Stomach (tissue), 4 donors: Measurements from ENCODE around the gene ZNF213.

Source experiments
- CTCF ChIP-seq, 7 experiments: fragments of 450-650 bp in 4 of 7; fragments of 200-600 bp in 3 of 7; sonication (generic) in 3 of 7; IDR thresholded peaks; one replicate each; pipeline ENCODE4 v1.5.1; 2016 to 2019; ENCODE audit warnings: antibody characterized with exemption in 7 of 7, control low read depth in 2 of 7, mild to moderate bottlenecking in 1 of 7
- EP300 ChIP-seq: sonication (generic); formaldehyde crosslinking; IDR thresholded peaks from one replicate; pipeline ENCODE4 v1.6.1; 2017; ENCODE audit warnings: antibody characterized with exemption
- POLR2A ChIP-seq, 4 donors: fragments of 450-650 bp; IDR thresholded peaks; one replicate each; pipeline ENCODE4 v1.6.1; 2016; ENCODE audit warnings: antibody characterized with exemption in 4 of 4, control low read depth in 2 of 4, mild to moderate bottlenecking in 1 of 4, moderate library complexity in 1 of 4
- POLR2AphosphoS5 ChIP-seq, 3 donors: sonication (generic); formaldehyde crosslinking; IDR thresholded peaks; one replicate each; pipeline ENCODE4 v1.6.1; 2016; ENCODE audit warnings: antibody characterized with exemption in 3 of 3

DNA sequence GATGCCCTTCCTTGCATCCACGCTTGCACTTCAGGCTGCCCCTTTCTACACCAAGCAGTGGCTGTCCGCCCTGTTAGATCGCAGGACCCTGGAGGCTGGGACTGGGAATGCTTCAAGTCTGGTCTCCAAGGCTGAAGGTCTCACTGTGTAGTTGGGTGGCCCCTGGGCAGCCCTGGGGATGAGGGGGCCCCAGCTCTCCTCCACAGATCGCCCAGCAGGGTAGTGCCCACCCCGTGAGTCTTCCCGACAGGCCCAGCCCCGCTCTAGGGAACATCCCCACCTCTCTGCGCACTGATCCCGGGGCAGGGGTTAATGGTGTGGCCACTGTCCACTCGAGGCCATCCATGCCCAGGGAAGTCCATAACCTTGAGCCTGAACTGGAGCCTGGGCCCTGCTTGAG lies 10.3 kb downstream of the ZNF213 start:
- TF ChIP-seq CTCF (IDR thresholded peaks at IDR 0.05) = no peak
- no peak for TF ChIP-seq POLR2AphosphoS5 (IDR thresholded peaks at IDR 0.05)
- TF ChIP-seq POLR2A (IDR thresholded peaks at IDR 0.05) = no peak
- no peak for TF ChIP-seq EP300
